HG03025 (cell line): ENCODE results near the gene LZTR1.
A peak's percentile ranks its signal among the peaks of the same experiment; 100 is the strongest.
"Not testable (repeated sequence)": the region's sequence is repeated elsewhere in the genome, so short reads cannot be mapped to it uniquely, and the experiment has no call there.

Source experiments
- ATAC-seq: cut with Tn5 transposase; IDR thresholded peaks from one replicate; pipeline ENCODE4 v1.9.1; 2021; ENCODE audit warnings: mild to moderate bottlenecking, moderate library complexity; ENCODE audit not compliant: unreplicated experiment, low FRiP score

The LZTR1 gene

DNA sequence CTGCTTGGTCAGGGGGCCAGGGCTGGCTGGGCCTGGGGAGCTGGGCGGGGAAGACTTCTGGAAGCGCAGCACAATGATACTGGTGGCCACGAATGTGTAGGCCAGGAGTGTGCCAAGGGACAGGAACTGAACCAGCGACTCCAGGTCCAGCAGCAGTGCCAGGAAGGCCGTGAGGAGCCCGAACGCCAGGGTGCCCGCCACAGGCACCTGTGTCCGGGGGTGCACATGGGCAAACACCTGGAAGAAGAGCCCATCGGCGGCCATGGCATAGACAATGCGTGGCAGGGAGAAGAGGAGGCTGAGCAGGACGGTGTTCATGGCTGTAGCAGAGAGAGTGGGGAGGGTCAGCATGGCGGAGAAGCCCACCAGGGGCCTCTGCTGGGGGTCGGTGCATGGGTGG lies 47.9 kb downstream of the LZTR1 start:
- no peak for ATAC-seq

- no peak for ATAC-seq
These were observed 48.8 kb downstream of the LZTR1 start for GRCh38 chr22:21030621-21031544.

DNA sequence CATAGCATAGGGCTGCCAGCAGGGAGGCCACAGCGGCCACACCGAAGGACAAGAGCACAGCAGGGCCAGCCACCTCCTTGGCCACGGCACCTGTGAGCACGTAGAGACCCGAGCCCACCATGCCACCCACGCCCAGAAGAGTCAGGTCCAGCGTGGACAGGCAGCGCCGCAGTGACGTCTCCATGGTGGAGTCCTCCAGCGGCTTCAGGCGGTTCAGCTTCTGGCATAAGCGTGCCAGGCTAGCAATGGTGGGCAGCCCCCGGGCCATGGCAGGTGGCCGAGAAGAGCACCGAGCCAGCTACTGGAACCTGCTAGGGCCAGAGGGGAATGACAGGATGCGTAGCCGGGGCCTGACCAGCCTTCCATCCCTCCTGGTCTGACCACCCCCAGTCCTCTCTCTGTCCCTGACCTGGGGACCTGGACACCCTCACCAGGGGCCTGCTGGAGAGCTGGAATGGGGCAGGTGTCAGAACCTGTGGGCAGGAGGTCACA lies 49.5 kb downstream of the LZTR1 start:
- no peak for ATAC-seq

DNA sequence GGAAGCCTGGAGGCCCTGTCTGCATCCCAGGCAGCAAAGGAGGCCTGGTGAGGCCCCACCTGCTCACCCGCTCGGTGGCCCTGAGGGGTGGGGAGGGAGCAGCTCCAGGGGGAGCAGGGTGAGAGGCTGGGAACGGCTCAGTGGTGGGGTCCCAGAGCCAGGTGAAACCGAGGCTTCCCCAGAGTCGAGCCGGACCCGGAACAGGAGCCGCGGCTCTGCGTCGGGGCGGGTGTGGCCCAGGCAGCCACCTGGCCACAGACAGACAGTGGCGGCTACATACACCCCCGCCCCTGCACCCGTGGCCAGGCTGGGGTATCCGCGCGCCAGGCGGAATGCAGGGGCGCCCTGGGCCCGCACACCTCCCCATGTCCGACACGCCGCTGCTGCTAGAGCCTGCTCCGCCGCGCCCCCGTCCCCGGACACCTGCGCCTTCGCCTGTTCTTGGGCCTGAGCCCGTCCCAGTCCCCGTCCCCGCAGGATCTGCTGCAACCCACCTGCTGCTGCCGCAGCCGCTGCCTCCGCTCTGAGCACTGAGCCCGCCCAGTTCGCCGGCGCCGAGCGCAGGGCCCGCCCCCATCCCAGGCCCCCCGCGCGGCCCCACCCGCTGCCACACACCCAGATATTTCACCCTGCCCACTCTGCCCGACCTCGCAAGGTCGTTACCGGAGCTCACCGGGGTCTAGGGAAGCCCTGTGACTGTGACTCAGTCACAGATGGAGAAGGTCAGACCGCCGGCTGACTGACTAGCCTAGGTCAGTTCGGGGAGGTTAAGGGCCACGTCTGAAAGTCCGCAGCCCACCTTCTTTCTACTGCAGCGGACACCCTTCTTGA lies 50.2 kb downstream of the LZTR1 start, which contains the start of gene SLC7A4:
Gene SLC7A4, minus strand, starts transcription at position 525 of the 831 bp plus-strand sequence. CDS start 749 bp downstream, outside the sequence.
- ATAC-seq, result no peak

- no peak for ATAC-seq
These were observed 51.0 kb downstream of the LZTR1 start for GRCh38 chr22:21032868-21033688.

DNA sequence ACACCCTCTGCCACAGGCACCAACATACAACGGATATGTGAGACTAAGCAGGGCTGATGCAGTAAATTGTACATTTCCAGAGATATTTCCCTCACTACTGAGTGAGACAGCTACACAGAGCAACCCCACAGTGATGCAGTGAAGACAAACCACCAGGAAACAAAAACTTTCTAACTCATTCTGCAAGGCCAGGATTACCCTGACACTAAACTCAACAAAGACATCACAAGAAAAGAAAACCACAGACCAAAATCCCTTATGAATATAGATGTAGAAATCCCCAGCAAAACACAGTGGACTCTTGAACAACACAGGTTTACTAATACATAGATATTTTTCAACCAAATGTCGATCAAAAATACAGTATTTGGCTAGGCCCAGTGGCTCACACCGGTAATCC lies 51.8 kb downstream of the LZTR1 start:
- no peak for ATAC-seq

GRCh38 chr22:21034989-21035388 lies 52.9 kb downstream of the LZTR1 start:
- no peak for ATAC-seq

DNA sequence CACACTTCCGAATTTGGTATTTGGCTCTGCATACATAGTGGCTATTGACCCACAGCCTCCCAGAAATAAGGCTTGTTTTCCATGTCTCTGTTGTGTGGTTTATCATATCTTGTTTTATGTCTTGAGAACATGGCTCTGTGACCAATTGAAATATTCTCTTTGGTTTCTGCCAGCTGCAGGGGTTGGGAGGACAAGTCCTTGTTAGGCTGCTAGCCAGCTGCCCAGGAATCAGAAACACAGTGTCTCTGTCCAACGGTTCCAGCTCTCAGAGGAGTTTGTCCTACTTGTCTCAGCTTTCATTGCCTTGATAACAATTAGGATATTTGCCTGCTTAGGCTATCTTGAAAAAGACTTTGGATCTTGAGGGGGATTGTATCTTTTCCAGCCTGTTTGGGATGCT lies 56.3 kb downstream of the LZTR1 start:
- no peak for ATAC-seq

DNA sequence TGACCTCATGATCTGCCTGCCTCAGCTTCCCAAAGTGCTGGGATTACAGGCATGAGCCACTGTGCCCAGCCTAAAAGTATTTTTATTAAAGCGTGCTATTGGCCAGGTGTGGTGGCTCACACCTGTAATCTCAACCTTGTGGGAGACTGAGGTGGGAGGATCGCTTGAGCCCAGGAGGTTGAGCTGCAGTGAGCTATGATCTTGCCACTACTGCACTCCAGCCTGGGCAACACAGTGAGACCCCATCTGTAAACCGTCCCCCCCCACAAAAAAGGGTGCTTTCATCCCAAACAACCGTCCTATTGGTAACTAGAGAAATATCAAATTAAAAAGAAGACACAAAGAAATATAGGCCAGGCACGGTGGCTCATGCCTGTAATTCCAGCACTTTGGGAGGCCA lies 57.1 kb downstream of the LZTR1 start:
- not testable (repeated sequence) for ATAC-seq

DNA sequence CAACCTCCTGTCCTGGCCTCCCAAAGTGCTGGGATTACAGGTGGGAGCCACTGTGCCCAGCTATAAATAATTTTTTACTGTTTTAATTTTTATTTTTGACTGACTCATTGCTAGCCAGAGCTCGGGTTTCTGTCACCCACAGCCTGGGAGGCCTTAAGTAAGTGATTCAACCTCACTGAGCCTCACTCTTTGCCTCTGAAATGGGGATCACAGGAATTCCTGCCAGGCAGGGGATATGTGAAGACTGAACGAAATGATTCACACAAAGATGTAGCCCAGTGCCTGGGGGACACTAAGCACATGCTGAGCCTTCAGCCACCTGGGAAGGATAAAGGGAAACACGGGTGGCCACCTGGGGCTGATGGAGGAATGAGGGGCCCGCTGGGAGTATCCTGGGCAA lies 59.8 kb downstream of the LZTR1 start:
- ATAC-seq, result no peak

- ATAC-seq, result no peak
These were observed 61.1 kb downstream of the LZTR1 start for GRCh38 chr22:21042978-21043859.

- no peak for ATAC-seq
These were observed 61.9 kb downstream of the LZTR1 start for GRCh38 chr22:21043860-21044535.

DNA sequence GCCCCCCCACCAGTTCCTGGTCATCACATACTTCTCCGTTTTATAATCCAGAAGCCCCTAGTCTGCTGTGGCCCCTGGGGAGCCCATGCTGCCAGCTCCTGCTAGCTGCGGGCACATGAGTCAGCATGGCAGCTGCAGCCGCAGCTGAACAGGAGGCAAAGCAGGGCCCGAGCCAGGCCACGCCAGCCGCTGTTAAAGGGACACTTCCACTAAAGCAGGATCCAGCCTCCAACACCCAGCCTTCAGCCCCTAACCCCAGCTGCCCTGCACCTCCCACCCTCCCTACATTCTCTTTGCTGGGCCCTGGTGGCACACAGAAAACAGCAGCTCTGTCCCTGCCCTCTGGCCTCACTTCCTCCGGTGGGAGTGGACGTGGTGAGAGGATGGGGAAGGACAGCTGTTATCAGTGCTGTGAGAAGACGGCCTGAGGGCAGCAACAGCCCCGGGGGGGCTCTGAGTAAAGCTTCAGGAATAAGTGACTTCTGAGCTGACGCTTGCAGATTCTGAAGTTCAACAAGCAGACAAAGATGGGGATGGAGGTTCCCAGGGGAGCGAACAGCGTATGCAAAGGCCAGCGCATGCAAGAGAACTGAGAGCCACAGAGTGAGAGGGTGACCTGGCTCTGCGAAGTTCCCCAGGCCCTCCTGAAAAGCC lies 63.0 kb downstream of the LZTR1 start:
- no peak for ATAC-seq

DNA sequence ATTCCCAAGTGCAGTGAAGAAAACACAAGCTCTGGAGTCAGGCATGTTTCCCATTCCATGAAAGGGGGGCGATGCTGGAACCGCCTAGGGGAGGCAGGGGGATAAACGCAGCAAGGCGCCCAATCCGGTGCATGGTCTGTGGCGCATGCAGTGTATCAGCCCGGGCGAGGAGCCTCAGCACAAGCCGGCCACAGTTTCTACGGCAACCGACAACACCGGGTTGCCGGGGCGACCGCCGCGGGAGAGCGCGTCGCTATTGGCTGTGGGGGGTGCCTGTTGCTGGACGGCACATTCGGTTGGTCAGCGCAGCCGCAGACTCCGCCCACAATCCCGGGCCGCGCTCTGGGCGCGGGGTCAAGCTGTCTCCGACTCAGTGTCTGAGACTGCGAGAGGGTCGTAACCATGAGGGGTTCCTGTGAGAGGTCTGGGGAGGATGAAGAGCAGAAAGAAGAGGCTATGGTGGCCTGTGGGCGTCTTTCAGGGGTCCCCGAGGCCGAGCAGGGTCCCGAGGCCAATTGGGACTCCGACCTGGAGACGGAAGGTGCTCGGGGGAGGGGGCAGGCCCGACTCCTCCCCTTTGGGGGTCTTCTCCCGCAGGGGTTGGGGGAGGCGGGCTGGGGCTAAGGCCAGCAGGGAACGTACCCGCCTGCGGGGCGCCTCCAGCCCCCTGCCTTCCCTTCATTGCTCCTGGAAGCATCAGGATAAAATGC lies 63.6 kb downstream of the LZTR1 start, which contains the start of gene LRRC74B:
Gene LRRC74B, plus strand, starts transcription at position 362 of the 710 bp plus-strand sequence. Its CDS starts 41 bp downstream, at position 403.
- ATAC-seq, result peak; percentile 64

DNA sequence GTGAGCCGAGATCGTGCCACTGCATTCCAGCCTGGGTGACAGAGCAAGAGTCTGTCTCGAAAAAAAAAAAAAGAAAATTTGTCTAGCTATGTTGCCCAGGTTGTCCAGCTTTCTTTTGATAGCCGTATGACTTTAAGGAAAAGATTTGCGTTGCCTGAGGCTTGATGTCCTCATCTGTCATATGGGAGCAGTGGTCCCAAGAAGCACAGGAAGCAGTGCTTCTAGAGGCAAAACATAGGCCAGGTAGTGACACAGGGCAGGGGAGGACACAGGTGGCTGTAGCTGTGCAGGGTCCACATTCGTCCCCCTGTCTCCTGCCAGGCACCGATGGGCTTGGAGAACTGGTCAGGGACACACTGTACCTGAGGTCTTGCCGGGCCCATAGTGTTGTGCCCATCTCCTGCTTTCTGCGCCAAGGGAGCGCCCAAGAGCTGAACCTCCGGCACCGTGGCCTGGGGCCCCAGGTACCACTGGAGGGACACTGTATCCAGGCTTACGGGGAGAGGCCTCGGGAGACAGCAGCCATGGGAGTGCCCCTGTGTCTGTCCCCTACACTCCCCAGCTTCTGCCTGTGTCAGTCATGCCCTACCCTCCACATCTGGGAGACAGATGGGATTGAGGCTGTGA lies 65.1 kb downstream of the LZTR1 start:
- no peak for ATAC-seq

GRCh38 chr22:21047730-21048129 lies 65.6 kb downstream of the LZTR1 start:
- ATAC-seq, result no peak

DNA sequence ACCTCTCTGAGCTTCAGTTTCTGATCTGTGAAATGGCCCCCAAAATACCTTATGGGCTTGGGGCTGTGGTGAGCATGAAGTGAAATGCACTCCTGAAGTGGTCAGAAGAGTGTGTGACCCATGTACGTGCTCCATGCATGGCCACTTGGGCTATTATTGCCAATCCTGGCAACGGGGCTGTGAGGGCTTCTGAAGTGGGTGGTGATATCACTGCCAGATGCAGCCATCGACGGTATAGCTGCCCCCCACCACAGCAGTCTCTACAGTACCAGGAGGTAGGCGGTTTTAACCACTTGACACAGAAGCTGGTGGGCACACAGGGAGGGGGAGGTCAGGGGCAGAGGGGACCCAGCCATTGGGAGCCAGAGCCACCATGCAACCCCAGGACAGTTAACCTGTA lies 66.4 kb downstream of the LZTR1 start:
- ATAC-seq, result not testable (repeated sequence)
